Right lobe of liver (tissue), 6 donors: ENCODE measurements around the gene RMC1. TPM values are rescaled to one million over a fixed set of nuclear protein-coding genes. Genes with fewer than 3 reads are reported as not detected.

Source experiments
- ATAC-seq, 4 donors: fragments of 200-7000 bp; cut with Tn5 transposase; one replicate each; pipeline ENCODE4 v1.9.1; 2020; ENCODE audit warnings: mild to moderate bottlenecking in 4 of 4, moderate library complexity in 4 of 4
- DNase-seq, 3 donors: peaks; one replicate each; pipeline ENCODE4 v3.0.0-alpha.2; 2020
- H3K27ac ChIP-seq, 3 donors: fragments of 200-600 bp; one replicate each; pipeline ENCODE4 v1.8.0; 2022
- H3K27me3 ChIP-seq, 2 donors: fragments of 200-600 bp; one replicate each; pipeline ENCODE4 v1.8.0; 2022
- H3K36me3 ChIP-seq, 4 donors: fragments of 200-600 bp; sonication (generic) in 1 of 4; one replicate each; pipeline versions ENCODE4 v1.5.1 to v1.8.0; 2017 to 2022; ENCODE audit warnings: control low read depth in 1 of 4
- H3K4me1 ChIP-seq, 4 donors: fragments of 200-600 bp; sonication (generic) in 1 of 4; one replicate each; pipeline versions ENCODE4 v1.5.1 to v1.8.0; 2017 to 2022; ENCODE audit warnings: control low read depth in 1 of 4
- H3K4me3 ChIP-seq, 3 donors: fragments of 200-600 bp; one replicate each; pipeline ENCODE4 v1.8.0; 2022
- H3K9me3 ChIP-seq, 4 donors: fragments of 200-600 bp; sonication (generic) in 1 of 4; one replicate each; pipeline versions ENCODE4 v1.5.1 to v1.8.0; 2017 to 2022; ENCODE audit warnings: control low read depth in 1 of 4
- CTCF ChIP-seq, 4 donors: fragments of 200-600 bp in 3 of 4; fragments of 450-650 bp in 1 of 4; IDR thresholded peaks; one replicate each; pipeline versions ENCODE4 v1.5.1 to v1.8.0; 2016 to 2022; ENCODE audit warnings: antibody characterized with exemption in 4 of 4, mild to moderate bottlenecking in 2 of 4
- POLR2A ChIP-seq: fragments of 450-650 bp; IDR thresholded peaks from one replicate; pipeline ENCODE4 v1.6.1; 2017; ENCODE audit warnings: antibody characterized with exemption, mild to moderate bottlenecking
- WGBS: methylation state at CpG from one replicate; pipeline ENCODE4 v1.1.6; 2018; ENCODE audit warnings: low coverage, low lambda C conversion rate; ENCODE audit not compliant: insufficient coverage; ENCODE audit errors: missing lambda C conversion rate; 5-methylcytosine and 5-hydroxymethylcytosine counted together
- intact Hi-C, 2 donors: fragments of 100-400 bp; cut with DNase I; formaldehyde crosslinking; loops; one replicate each; pipeline versions ENCODE4 v1.11.2 to v1.14.1; 2022
- long read RNA-seq: library from polyadenylated mRNA; unstranded; transcript quantifications from one replicate; pipeline ENCODE4 v2.0.0, GENCODE V29; 2019
- total RNA-seq, 6 experiments: library from RNA; depleted of rRNA in 2 of 6; stranded (reverse); fragments of >200 nt in 2 of 6; fragmentation: NEBNext Ultra II Directional in 3 of 6; extraction: Animal tissue kit (Norgen Biotek cat#: 25700) in 3 of 6; gene quantifications; one replicate each; pipeline versions ENCODE4 v1.1.0 to v1.2.4, GENCODE V29; 2016 to 2023
- donor health status: DM: no; HTN: yes; CAD: no.
- donor health status: DM: no; HTN: no; CAD: no.
- donor health status: DM: no; HTN: no; CAD: no.
- donor health status: DM: no; HTN: yes; CAD: no.
- donor health status: DM: no; HTN: yes; CAD: no.

The RMC1 gene
- 10 to 100 TPM; 16.8 to 24.5 (median 21.9) TPM for total RNA-seq
- long read RNA-seq, partial matches to known transcripts, result 0 of 3 reads
- long read RNA-seq, other reads (novel, unspliced or antisense), result 1 of 3 reads

- Histone ChIP-seq H3K36me3 (peaks cover 0 to 20% (median 0%) of the 10 kb centered on the region in 4 donors), H3K27me3 (no peaks in the 10 kb centered on the region), H3K27ac (peak within 1 kb of the TSS; percentile 72 to 94 (median 88)), H3K4me1 (peaks cover 0 to 30% (median 9%) of the 10 kb centered on the region in 4 donors), H3K9me3 (no peaks in the 10 kb centered on the region), H3K4me3 (peak within 1 kb of the TSS; percentile 89 to 93 (median 91))
- intact Hi-C loops, result no loop called here
- DNase-seq, result peak; percentile 97 to 98 (median 98)
- 0% methylated on average over 9 of the region's 110 CpGs for WGBS
- TF ChIP-seq POLR2A (peak; percentile 90), CTCF (IDR thresholded peaks at IDR 0.05) (peak in 3 of 4 donors; percentile 4 to 24 (median 4))
- ATAC-seq, result peak; percentile 93 to 98 (median 96)
These were observed at the start of gene RMC1 for GRCh38 chr18:23503038-23503962. TSS of gene RMC1 (plus strand) at chr18:23503511. CDS start at chr18:23503619, 108 bp downstream.

GRCh38 chr18:23453680-23454058 lies 49.6 kb upstream of the RMC1 start:
- intact Hi-C loops, result no loop called here
- under 1% methylated on average over 11 of the region's 11 CpGs for WGBS

GRCh38 chr18:23456835-23457234 lies 46.5 kb upstream of the RMC1 start:
- H3K4me3 ChIP-seq, result no peak overlapping the region
- DNase-seq, result no peak
- ATAC-seq, result no peak
- no peak overlapping the region for H3K27ac ChIP-seq
- H3K9me3 ChIP-seq, result no peaks in the 10 kb centered on the region
- TF ChIP-seq POLR2A, result no peak
- TF ChIP-seq CTCF (IDR thresholded peaks at IDR 0.05), result no peak
- peaks cover 0 to 67% (median 21%) of the 10 kb centered on the region in 4 donors for H3K4me1 ChIP-seq
- intact Hi-C loops, result no loop called here
- H3K36me3 ChIP-seq, result no peaks in the 10 kb centered on the region
- WGBS, result 91% methylated on average over 2 of the region's 2 CpGs
- no peaks in the 10 kb centered on the region for H3K27me3 ChIP-seq

More at GRCh38 chr18:23453680-23454058, 49.6 kb upstream of the RMC1 start:
- DNase-seq (no peak), ATAC-seq (peak; percentile 19 to 42 (median 28))
- no peaks in the 10 kb centered on the region for H3K36me3 ChIP-seq
- TF ChIP-seq CTCF (IDR thresholded peaks at IDR 0.05) (no peak), POLR2A (no peak)
- H3K27ac ChIP-seq, result peak overlapping the region; percentile 87 to 91 (median 89)
- no peaks in the 10 kb centered on the region for H3K9me3 ChIP-seq
- peak overlapping the region; percentile 85 to 96 (median 93) for H3K4me3 ChIP-seq
- H3K27me3 ChIP-seq, result no peaks in the 10 kb centered on the region
- peaks cover 0 to 37% (median 9%) of the 10 kb centered on the region in 4 donors for H3K4me1 ChIP-seq

GRCh38 chr18:23458830-23459529 lies 44.3 kb upstream of the RMC1 start:
- H3K27me3 ChIP-seq, result no peaks in the 10 kb centered on the region
- H3K4me3 ChIP-seq, result no peak overlapping the region
- H3K9me3 ChIP-seq, result no peaks in the 10 kb centered on the region
- H3K36me3 ChIP-seq, result peaks cover 0 to 17% (median 6%) of the 10 kb centered on the region in 4 donors
- DNase-seq, result no peak
- intact Hi-C loops, result no loop called here
- no peak for TF ChIP-seq CTCF (IDR thresholded peaks at IDR 0.05)
- no peak for TF ChIP-seq POLR2A
- WGBS, result 40% methylated on average over 3 of the region's 3 CpGs
- peak; percentile 3 to 50 (median 32) for ATAC-seq
- peak overlapping the region in 2 of 3 donors; percentile 74 to 81 for H3K27ac ChIP-seq
- H3K4me1 ChIP-seq, result peaks cover 0 to 67% (median 21%) of the 10 kb centered on the region in 4 donors
